ENCODE data around the gene ABAT. TPM values are rescaled to one million over a fixed set of nuclear protein-coding genes. Genes with fewer than 3 reads are reported as not detected.

ABAT gene
- total RNA-seq, 1 donor from 2014 or later = 7.3 TPM

DNA sequence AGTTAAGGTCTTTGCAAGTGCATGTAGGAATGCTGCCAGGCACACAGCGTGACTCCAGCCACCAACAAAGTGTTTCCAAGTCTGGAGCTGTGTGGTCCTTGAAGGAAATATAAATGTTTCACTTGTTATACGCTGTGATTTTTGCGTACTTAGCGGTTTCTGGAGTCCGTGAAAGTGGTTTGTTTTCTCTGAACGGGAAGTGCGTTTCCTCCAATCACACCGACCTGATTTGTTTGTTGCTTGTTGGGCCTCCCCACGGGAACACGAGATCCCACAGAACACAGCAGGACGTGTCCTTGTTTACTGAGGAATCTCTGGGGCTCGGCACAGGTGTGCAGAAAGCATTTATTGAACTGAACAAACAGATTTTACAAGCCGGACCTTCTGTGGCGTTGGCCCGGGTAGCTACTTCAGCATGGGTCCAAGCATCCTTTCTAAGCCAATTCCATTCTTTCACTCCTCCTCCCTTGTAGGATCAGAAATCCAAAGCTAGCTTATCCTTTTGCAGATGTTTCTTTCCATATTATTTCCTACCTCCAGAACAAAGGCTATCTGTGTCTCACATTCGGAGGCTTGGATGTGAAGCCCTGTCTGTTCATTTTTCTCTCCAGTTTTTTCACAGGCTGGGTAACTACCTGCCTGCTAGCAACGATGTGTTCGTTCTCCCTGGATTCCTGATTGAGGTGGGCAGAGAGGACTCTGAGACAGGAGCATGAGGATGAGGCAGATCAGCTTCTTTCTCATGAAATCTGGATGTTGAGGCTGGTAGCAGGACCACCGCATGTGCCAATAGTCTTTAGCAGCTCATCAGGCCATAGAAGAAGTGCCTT is 44.6 kb downstream of the ABAT start:
- Mint-ChIP-seq H3K27ac (no peak overlapping the region), H3K36me3 (ENCODE audit: low read depth) (no peaks in the 10 kb centered on the region), H3K27me3 (ENCODE audit: insufficient read depth) (no peaks in the 10 kb centered on the region), H3K9me3 (no peaks in the 10 kb centered on the region), H3K4me1 (ENCODE audit: low read depth) (no peaks in the 10 kb centered on the region), H3K4me3 (no peak overlapping the region)
- DNase-seq (ENCODE audit: low spot score) = no peak
- intact Hi-C loops (cut with micrococcal nuclease) = no loop called here

DNA sequence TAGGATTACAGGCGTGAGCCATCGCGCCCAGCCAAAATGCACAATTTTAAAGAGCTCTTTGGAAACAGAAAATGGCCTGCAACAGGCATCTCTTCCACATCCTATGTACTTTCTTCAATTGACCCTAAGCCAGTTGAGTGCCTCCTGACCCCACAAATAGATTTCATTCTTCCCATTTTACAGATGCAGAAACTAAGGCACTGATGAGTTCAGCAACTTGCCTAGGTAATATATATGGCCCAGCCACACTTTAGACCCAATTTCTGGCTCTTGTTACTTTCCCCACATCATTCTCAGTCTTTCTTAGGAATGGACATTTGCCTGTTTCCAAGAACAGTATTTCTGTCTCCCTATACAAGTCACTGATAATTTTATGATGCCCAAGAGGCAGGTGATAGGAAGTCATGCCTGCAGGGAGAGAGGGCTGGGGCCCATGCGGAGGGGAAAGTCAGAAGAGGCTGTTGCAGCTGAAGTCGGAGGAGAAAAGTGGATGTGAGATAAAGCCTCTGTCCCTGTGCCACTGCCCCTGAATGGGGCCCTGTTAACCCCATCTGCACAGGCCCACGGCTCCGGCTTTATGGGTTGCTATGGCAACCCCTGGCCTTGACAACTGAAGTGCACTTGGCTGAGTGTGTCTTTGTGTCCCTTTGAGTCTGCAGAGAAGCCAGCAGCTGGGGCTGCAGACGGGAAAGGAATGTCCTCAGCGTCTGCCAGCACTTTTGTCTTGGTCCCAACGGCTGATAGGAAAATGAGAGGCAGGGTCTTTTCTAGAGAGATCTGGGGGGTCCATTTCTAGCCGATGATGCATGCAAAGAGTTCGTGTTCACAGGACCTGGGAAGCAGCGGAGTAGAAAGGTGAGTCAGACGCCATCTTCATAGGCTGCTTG is 45.9 kb downstream of the ABAT start:
- no peaks in the 10 kb centered on the region for H3K4me1 Mint-ChIP-seq (ENCODE audit: low read depth)
- no peaks in the 10 kb centered on the region for H3K36me3 Mint-ChIP-seq (ENCODE audit: low read depth)
- H3K4me3 Mint-ChIP-seq = no peak overlapping the region
- intact Hi-C loops (cut with micrococcal nuclease) = no loop called here
- H3K27ac Mint-ChIP-seq = no peak overlapping the region
- no peaks in the 10 kb centered on the region for H3K27me3 Mint-ChIP-seq (ENCODE audit: insufficient read depth)
- no peaks in the 10 kb centered on the region for H3K9me3 Mint-ChIP-seq
- DNase-seq (ENCODE audit: low spot score) = no peak

DNA sequence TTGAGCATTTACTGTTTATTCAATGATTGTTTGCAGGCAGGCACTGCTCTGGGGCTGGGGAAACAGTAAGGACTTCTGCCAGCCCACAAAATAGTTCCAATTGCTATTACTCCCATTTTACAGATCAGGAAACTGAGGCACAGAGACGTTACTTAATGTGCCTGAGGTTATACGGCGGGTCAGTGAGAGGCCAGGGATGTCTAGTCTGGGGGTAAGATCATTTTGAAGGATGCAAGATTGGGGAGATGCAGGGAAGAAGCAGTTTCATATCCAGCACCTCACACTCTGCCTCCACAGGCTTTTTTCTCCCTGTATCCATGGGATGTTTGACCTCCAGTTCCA is 46.5 kb downstream of the ABAT start:
- Mint-ChIP-seq H3K4me1 (ENCODE audit: low read depth) (no peaks in the 10 kb centered on the region), H3K27me3 (ENCODE audit: insufficient read depth) (no peaks in the 10 kb centered on the region), H3K9me3 (no peaks in the 10 kb centered on the region), H3K27ac (no peak overlapping the region), H3K4me3 (no peak overlapping the region), H3K36me3 (ENCODE audit: low read depth) (no peaks in the 10 kb centered on the region)
- DNase-seq (ENCODE audit: low spot score) = no peak
- intact Hi-C loops (cut with micrococcal nuclease) = no loop called here

DNA sequence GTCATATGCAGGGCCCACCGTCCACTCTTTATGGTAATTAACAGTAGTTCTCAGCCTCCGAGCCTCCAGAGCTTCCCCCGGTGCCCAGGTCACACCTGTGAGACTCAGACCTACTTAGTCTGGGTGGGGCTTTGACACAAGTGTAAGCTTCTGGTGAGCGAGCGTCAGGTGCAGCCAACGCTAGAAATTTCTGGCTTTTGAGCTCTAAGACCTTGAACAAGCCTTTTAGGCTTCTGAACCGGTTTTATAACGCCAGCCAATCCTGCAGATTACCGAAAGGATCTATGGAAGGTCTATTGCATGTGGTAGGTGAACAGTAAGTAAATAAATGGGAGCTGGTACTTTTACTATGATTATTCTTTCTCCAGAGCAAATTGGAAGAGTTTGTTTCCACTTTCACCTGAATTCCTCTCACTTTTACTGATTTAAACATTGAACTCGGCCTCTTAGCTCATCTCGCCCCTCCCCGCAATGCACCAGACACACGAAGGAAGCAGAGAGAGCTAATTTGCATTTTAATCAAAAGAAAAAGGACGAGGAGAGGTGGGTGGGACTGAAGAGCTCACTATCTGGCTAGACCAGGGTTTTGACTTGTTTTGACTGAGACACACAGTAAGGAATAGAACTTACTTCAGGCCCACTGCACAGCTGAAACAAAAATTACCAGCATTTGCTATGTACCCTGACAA is 47.1 kb downstream of the ABAT start:
- intact Hi-C loops (cut with micrococcal nuclease) = no loop called here
- Mint-ChIP-seq H3K36me3 (ENCODE audit: low read depth) (no peaks in the 10 kb centered on the region), H3K4me3 (no peak overlapping the region), H3K27ac (no peak overlapping the region), H3K27me3 (ENCODE audit: insufficient read depth) (no peaks in the 10 kb centered on the region), H3K4me1 (ENCODE audit: low read depth) (no peaks in the 10 kb centered on the region), H3K9me3 (no peaks in the 10 kb centered on the region)
- DNase-seq (ENCODE audit: low spot score) = no peak

DNA sequence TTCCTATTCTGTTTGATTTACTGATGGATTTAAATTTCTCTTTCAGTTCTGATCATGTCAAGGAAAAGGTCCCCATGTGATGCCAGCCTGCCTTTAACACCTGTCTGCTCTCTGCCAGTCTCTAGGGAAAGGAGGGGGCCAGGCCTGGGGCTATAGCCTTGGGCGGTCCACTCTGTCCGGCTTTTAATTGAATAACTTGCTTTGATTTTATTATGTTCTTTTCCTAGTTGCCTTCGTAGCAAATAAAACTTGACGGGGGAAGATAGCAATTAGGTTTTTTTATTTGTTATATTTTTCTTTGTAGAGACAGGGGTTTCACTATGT is 47.6 kb downstream of the ABAT start:
- Mint-ChIP-seq H3K9me3 (no peaks in the 10 kb centered on the region), H3K4me3 (no peak overlapping the region), H3K27ac (no peak overlapping the region), H3K36me3 (ENCODE audit: low read depth) (no peaks in the 10 kb centered on the region), H3K4me1 (ENCODE audit: low read depth) (no peaks in the 10 kb centered on the region), H3K27me3 (ENCODE audit: insufficient read depth) (no peaks in the 10 kb centered on the region)
- DNase-seq (ENCODE audit: low spot score) = no peak
- intact Hi-C loops (cut with micrococcal nuclease) = no loop called here

DNA sequence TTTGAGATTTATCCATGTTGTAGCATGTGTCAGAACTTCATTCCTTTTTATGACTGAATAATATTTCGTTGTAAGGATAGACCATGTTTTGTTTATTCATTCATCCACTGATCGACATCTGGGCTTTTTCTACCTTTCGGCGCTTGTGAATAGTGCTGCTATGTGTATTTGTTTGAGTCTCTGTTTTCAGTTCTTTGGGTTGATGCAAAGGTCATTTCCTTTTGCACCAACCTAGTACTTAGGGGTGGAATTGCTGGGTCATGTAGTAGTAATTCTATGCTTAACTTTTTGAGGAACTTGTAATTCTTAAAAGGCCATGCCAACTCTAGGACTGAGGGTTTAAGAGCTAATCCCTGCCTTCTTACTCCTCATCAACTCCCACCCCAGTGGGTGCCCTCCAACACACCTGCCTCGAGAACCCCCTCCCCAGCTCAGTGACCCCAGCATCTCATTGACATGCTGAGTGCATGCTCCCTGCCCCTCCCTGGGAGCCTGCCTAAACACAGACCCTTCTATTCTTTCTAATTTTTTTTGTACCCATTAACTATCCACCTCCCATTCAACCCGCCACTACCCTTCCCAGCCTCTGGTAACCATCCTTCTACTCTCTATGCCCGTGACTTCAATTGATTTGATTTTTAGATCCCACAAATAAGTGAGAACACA is 51.2 kb downstream of the ABAT start:
- H3K9me3 Mint-ChIP-seq = no peaks in the 10 kb centered on the region
- intact Hi-C loops (cut with micrococcal nuclease) = no loop called here
- H3K4me1 Mint-ChIP-seq (ENCODE audit: low read depth) = peaks cover 16% of the 10 kb centered on the region
- DNase-seq (ENCODE audit: low spot score) = no peak
- no peaks in the 10 kb centered on the region for H3K27me3 Mint-ChIP-seq (ENCODE audit: insufficient read depth)
- no peak overlapping the region for H3K4me3 Mint-ChIP-seq
- no peaks in the 10 kb centered on the region for H3K36me3 Mint-ChIP-seq (ENCODE audit: low read depth)
- no peak overlapping the region for H3K27ac Mint-ChIP-seq

DNA sequence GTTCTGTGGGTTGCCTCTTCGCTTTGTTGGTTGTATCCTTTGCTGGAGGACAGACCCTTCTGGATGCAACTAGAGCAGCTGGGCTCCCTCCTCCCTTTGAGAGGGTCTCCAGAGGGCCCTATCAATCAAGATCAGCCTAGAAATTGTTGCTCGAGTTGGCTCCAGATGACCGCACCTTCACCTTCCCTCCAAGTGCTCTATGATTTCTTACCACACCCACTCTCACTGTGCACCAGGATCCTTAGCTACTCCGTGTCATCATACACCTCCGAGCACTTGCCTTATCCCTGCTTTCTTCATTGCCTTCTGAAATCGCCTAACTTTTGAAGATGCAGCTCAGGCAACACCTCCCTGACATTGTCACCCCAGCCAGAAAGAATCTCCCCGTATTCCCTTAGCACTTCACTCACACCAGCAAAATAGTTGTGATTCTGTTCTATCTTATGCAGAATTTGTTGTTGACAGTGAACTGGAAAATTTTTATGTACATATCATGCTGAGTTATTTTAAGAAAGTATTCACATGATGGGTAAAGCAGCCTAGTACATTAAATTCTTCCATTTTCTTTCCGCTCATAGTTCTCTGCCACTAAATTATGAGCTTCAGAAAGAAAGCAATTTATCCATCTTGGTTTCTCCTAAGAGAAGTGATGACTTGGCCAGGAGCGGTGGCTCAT is 52.9 kb downstream of the ABAT start:
- intact Hi-C loops (cut with micrococcal nuclease) = no loop called here
- H3K36me3 Mint-ChIP-seq (ENCODE audit: low read depth) = no peaks in the 10 kb centered on the region
- H3K27me3 Mint-ChIP-seq (ENCODE audit: insufficient read depth) = no peaks in the 10 kb centered on the region
- no peaks in the 10 kb centered on the region for H3K9me3 Mint-ChIP-seq
- no peak for DNase-seq (ENCODE audit: low spot score)
- H3K27ac Mint-ChIP-seq = no peak overlapping the region
- H3K4me1 Mint-ChIP-seq (ENCODE audit: low read depth) = peaks cover 16% of the 10 kb centered on the region
- H3K4me3 Mint-ChIP-seq = no peak overlapping the region

DNA sequence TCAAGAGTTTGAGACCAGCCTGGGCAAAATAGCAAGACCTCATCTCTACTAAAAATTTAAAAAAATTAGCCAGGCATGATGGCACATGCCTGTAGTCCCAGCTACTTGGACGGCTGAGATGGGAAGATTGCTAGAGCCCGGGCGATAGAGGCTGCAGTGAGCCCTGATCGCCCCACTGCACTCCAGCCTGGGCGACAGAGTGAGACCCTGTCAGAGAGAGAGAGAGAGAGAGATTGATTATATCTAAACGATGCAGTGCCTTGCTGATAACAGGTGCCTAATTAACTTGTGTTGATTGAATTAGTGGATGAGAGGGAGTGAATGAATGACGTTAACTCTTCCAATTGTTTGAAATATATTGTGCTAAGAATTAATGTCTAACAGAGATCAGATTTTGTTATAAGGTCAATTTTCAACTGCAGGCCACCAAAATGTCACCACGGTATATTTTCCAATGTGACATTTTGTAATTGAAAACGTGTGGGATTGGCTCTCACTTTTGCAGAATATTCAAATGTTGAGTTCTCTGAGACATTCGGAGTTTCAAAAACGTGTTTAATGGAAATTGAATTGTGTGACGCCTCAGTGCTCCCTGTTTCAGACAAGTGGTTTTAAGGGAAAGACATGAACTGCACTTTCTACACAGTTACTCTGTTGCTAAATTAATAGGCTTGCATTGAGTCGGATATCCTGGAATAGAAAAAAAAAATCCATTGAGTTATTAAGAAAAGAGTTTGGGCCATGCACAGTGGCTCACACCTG is 53.6 kb downstream of the ABAT start:
- peaks cover 16% of the 10 kb centered on the region for H3K4me1 Mint-ChIP-seq (ENCODE audit: low read depth)
- intact Hi-C loops (cut with micrococcal nuclease) = no loop called here
- H3K9me3 Mint-ChIP-seq = no peaks in the 10 kb centered on the region
- H3K27ac Mint-ChIP-seq = no peak overlapping the region
- no peak overlapping the region for H3K4me3 Mint-ChIP-seq
- DNase-seq (ENCODE audit: low spot score) = no peak
- no peaks in the 10 kb centered on the region for H3K36me3 Mint-ChIP-seq (ENCODE audit: low read depth)
- H3K27me3 Mint-ChIP-seq (ENCODE audit: insufficient read depth) = no peaks in the 10 kb centered on the region

DNA sequence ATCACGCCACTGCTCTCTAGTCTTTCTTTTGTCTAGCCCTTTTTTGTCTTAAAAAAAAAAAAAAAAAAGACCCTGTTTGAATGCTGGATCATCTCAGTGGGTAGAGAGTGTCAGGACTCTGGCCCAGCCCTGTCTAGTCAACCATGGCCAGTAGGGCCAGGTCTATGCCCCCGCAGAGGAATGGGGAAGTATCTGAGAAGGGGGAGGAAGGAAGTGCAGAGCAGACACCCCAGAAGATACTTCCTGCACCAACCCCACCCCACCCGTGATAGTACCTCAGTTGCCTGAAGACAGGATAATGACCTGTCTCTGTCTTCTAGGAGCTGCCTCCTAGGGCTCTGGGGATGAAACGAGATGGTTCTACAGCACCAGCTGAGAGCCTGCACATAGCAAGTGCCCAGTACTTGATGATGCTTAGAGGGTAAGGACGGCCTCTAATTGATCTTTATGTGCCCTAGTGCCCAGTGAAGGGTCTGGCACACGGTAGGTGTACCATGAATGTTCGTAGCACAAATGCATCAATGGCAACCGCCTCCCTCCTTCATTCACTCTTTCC is 55.4 kb downstream of the ABAT start:
- intact Hi-C loops (cut with micrococcal nuclease) = no loop called here
- no peak overlapping the region for H3K4me3 Mint-ChIP-seq
- H3K27me3 Mint-ChIP-seq (ENCODE audit: insufficient read depth) = no peaks in the 10 kb centered on the region
- no peak overlapping the region for H3K27ac Mint-ChIP-seq
- peaks cover 16% of the 10 kb centered on the region for H3K4me1 Mint-ChIP-seq (ENCODE audit: low read depth)
- DNase-seq (ENCODE audit: low spot score) = no peak
- H3K36me3 Mint-ChIP-seq (ENCODE audit: low read depth) = no peaks in the 10 kb centered on the region
- peaks cover 7% of the 10 kb centered on the region for H3K9me3 Mint-ChIP-seq

DNA sequence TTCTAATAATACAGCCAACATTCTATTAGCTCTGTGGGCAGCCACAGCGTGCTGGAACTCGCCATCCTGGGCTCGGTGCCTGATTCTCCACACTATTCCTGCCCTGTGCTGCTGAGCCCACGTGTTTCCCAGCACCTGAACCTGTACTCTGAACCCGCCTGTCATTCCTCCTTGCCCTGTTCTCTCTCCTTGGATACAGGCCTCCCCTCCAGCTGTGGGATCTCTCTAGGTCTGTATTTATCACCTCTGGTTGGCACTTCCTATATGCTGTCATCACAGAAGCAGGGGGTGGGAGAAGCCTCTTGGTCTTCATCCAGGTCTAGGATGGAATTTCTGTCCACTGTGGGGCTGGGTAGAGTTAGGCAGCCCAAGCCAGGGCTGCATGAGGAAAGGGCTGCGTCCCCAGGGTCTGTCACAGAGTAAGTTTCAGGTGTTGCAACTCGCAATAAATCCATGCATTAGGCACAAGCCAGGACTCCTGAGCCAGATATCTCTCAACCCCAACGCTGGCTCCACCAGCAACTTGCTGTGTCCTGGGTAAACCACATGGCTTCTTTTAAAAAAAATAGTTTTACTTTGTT is 56.0 kb downstream of the ABAT start:
- no peak for DNase-seq (ENCODE audit: low spot score)
- Mint-ChIP-seq H3K4me1 (ENCODE audit: low read depth) (peaks cover 16% of the 10 kb centered on the region), H3K27me3 (ENCODE audit: insufficient read depth) (no peaks in the 10 kb centered on the region), H3K4me3 (no peak overlapping the region), H3K9me3 (peaks cover 7% of the 10 kb centered on the region), H3K36me3 (ENCODE audit: low read depth) (no peaks in the 10 kb centered on the region), H3K27ac (no peak overlapping the region)
- intact Hi-C loops (cut with micrococcal nuclease) = no loop called here

DNA sequence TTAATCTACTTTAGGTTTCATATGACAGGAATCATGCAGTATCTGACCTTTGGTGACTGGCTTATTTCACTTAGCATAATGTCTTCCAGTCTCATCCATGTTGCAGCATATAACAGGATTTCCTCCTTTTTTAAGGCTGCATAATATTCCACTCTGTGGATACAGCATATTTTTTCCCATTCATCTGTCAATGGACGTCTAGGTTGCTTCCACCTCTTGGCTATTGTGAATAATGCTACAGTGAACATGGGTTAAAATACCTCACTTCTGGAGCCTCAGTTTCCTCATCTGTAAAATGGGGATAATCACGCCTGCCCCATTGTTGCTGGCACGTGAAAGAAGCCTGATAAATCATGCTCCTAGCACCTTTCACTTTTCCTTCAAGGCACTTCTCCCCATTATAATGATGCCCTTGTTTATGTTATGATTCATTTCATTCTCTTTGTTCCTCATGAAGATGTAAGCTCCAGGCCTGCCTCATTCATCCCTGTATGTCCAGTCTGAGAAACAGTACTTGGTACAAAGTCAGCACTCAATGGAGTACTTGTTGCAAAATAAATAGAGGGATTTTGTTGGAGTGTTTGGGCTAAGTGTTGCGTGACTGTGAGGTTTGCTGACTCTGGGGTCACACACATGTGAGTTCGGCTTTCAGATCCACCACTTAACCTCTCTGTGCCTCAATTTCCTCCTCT is 59.6 kb downstream of the ABAT start:
- intact Hi-C loops (cut with micrococcal nuclease) = no loop called here
- DNase-seq (ENCODE audit: low spot score) = no peak
- H3K9me3 Mint-ChIP-seq = peaks cover 7% of the 10 kb centered on the region
- no peak overlapping the region for H3K27ac Mint-ChIP-seq
- no peak overlapping the region for H3K4me3 Mint-ChIP-seq
- H3K4me1 Mint-ChIP-seq (ENCODE audit: low read depth) = peaks cover 10% of the 10 kb centered on the region
- no peaks in the 10 kb centered on the region for H3K36me3 Mint-ChIP-seq (ENCODE audit: low read depth)
- H3K27me3 Mint-ChIP-seq (ENCODE audit: insufficient read depth) = no peaks in the 10 kb centered on the region

Data from activated T-helper 1 cell treated with anti-CD3 and anti-CD28 coated beads, Interleukin-12 subunit alpha, Interleukin-12 subunit beta, Interleukin-2, Interleukin-4 antibody, amounts not matched to agents 30 ng/mL and 10 ng/mL and 1 ng/mL, durations not matched to agents 14 hours and 24 hours and 36 hours (primary cell).